ENCODE measurements around the gene ZNF521. TPM values are rescaled to one million over a fixed set of nuclear protein-coding genes. Genes with fewer than 3 reads are reported as not detected.

The ZNF521 gene
- total RNA-seq, 2 experiments from 2014 or later, result 0.85 to 2.8 TPM

GRCh38 chr18:25233528-25234321 lies 118.2 kb downstream of the ZNF521 start:
- ChIA-PET POLR2A (interaction anchor here (0.6 to 0.7 kb wide), 3 partner anchors 95 to 358 kb away, joined by 3 to 4 read pairs (median 3); no protein-coding TSS in a partner anchor), CTCF (ENCODE audit: unreplicated experiment) (no interaction called here)
- no peaks in the 10 kb centered on the region for H4K20me1 ChIP-seq (ENCODE audit: insufficient read depth, low read length)
- H2AFZ ChIP-seq (ENCODE audit: low read length), result no peak overlapping the region
- H3K9me2 ChIP-seq (ENCODE audit: insufficient read depth, low read length), result no peaks in the 10 kb centered on the region
- H3K9me3 ChIP-seq (ENCODE audit: low read length), result no peaks in the 10 kb centered on the region
- BruUV-seq (replicated peaks), result no TSS peak
- TF ChIP-seq CTCF (conservative IDR thresholded peaks at IDR 0.05; ENCODE audit: low read length), result no peak
- intact Hi-C loops (cut with micrococcal nuclease; ENCODE audit: unreplicated experiment), result no loop called here
- H3K4me1 ChIP-seq (ENCODE audit: insufficient read depth, low read length, poor library complexity, severe bottlenecking), result no peaks in the 10 kb centered on the region
- H3K36me3 ChIP-seq (ENCODE audit: insufficient read depth, low read length), result no peaks in the 10 kb centered on the region
- H3K27ac ChIP-seq (ENCODE audit: low read depth, low read length, poor library complexity, severe bottlenecking), result no peak overlapping the region
- H3K4me3 ChIP-seq (ENCODE audit: low read depth, low read length, poor library complexity, severe bottlenecking), result no peak overlapping the region
- DNase-seq (ENCODE audit: low spot score), result no peak
- no peaks in the 10 kb centered on the region for H3K79me2 ChIP-seq (ENCODE audit: insufficient read depth, low read depth, low read length)
- no peak overlapping the region for H3K4me2 ChIP-seq (ENCODE audit: low read length)

GRCh38 chr18:25231327-25231691 lies 120.7 kb downstream of the ZNF521 start:
- no peaks in the 10 kb centered on the region for H3K9me3 ChIP-seq (ENCODE audit: low read length)
- no peaks in the 10 kb centered on the region for H3K4me1 ChIP-seq (ENCODE audit: insufficient read depth, low read length, poor library complexity, severe bottlenecking)
- H3K4me2 ChIP-seq (ENCODE audit: low read length), result no peak overlapping the region
- ChIA-PET POLR2A (no interaction called here), CTCF (ENCODE audit: unreplicated experiment) (no interaction called here)
- no peak overlapping the region for H3K4me3 ChIP-seq (ENCODE audit: low read depth, low read length, poor library complexity, severe bottlenecking)
- intact Hi-C loops (cut with micrococcal nuclease; ENCODE audit: unreplicated experiment), result no loop called here
- no TSS peak for BruUV-seq (replicated peaks)
- no peaks in the 10 kb centered on the region for H3K36me3 ChIP-seq (ENCODE audit: insufficient read depth, low read length)
- H2AFZ ChIP-seq (ENCODE audit: low read length), result no peak overlapping the region
- DNase-seq (ENCODE audit: low spot score), result no peak
- no peaks in the 10 kb centered on the region for H4K20me1 ChIP-seq (ENCODE audit: insufficient read depth, low read length)
- H3K27ac ChIP-seq (ENCODE audit: low read depth, low read length, poor library complexity, severe bottlenecking), result no peak overlapping the region
- H3K79me2 ChIP-seq (ENCODE audit: insufficient read depth, low read depth, low read length), result no peaks in the 10 kb centered on the region
- TF ChIP-seq CTCF (conservative IDR thresholded peaks at IDR 0.05; ENCODE audit: low read length) (no peak), EZH2phosphoT487 (IDR thresholded peaks at IDR 0.05; ENCODE audit: borderline replicate concordance, low read depth, low read length) (no peak)
- no peaks in the 10 kb centered on the region for H3K9me2 ChIP-seq (ENCODE audit: insufficient read depth, low read length)

GRCh38 chr18:25230658-25231326 lies 121.2 kb downstream of the ZNF521 start:
- Histone ChIP-seq H3K4me3 (ENCODE audit: low read depth, low read length, poor library complexity, severe bottlenecking) (no peak overlapping the region), H3K79me2 (ENCODE audit: insufficient read depth, low read depth, low read length) (no peaks in the 10 kb centered on the region), H2AFZ (ENCODE audit: low read length) (no peak overlapping the region), H3K4me2 (ENCODE audit: low read length) (no peak overlapping the region), H3K9me2 (ENCODE audit: insufficient read depth, low read length) (no peaks in the 10 kb centered on the region), H3K4me1 (ENCODE audit: insufficient read depth, low read length, poor library complexity, severe bottlenecking) (no peaks in the 10 kb centered on the region), H3K9me3 (ENCODE audit: low read length) (no peaks in the 10 kb centered on the region), H3K27ac (ENCODE audit: low read depth, low read length, poor library complexity, severe bottlenecking) (no peak overlapping the region), H4K20me1 (ENCODE audit: insufficient read depth, low read length) (no peaks in the 10 kb centered on the region), H3K36me3 (ENCODE audit: insufficient read depth, low read length) (no peaks in the 10 kb centered on the region)
- TF ChIP-seq EZH2phosphoT487 (IDR thresholded peaks at IDR 0.05; ENCODE audit: borderline replicate concordance, low read depth, low read length), result no peak
- no peak for TF ChIP-seq CTCF (conservative IDR thresholded peaks at IDR 0.05; ENCODE audit: low read length)
- CTCF ChIA-PET (ENCODE audit: unreplicated experiment), result no interaction called here
- BruUV-seq (replicated peaks), result no TSS peak
- no peak for DNase-seq (ENCODE audit: low spot score)
- POLR2A ChIA-PET, result interaction anchor here (1.4 kb wide), 1 partner anchor 8 kb away, joined by 5 read pairs; no protein-coding TSS in a partner anchor
- intact Hi-C loops (cut with micrococcal nuclease; ENCODE audit: unreplicated experiment), result no loop called here

All from OCI-LY7 (cell line).